GM12875 (cell line): ENCODE results near the gene LAMA1.
"Not testable (repeated sequence)": the region's sequence is repeated elsewhere in the genome, so short reads cannot be mapped to it uniquely, and the experiment has no call there.

ENCODE experiments used
- H3K4me3 ChIP-seq: one replicate; pipeline ENCODE4 v1.5.1; 2011; ENCODE audit warnings: low read depth, low read length, control low read depth
- TF ChIP-seq, protein P1 (sequence below): IDR thresholded peaks from 2 replicates; pipeline ENCODE4 v1.5.1; 2011; ENCODE audit warnings: low read depth, mild to moderate bottlenecking, control low read depth, inconsistent platforms, low read length, moderate library complexity, borderline replicate concordance; ENCODE audit not compliant: insufficient read depth

LAMA1 gene

DNA sequence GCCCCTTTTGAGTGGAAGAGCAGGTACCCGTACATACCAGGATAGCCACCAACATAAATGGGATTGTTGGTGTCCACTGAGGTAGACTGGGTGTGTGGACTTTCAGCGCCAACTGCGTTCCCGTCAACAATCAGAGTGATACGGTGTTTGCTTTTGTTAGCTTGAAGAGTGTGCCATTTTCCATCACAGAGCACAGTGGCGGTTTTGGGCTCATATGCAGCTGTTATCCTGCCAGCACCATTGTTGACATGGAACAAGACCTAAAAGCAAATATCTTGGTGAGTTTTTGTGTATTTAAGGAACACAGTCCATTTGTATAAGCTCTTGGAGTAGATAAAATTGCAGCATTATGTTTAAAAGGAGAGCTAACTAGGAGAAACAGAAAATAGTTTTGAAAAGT is 174.5 kb downstream of the LAMA1 start:
- H3K4me3 ChIP-seq: no peak overlapping the region
- TF ChIP-seq, protein P1, sequence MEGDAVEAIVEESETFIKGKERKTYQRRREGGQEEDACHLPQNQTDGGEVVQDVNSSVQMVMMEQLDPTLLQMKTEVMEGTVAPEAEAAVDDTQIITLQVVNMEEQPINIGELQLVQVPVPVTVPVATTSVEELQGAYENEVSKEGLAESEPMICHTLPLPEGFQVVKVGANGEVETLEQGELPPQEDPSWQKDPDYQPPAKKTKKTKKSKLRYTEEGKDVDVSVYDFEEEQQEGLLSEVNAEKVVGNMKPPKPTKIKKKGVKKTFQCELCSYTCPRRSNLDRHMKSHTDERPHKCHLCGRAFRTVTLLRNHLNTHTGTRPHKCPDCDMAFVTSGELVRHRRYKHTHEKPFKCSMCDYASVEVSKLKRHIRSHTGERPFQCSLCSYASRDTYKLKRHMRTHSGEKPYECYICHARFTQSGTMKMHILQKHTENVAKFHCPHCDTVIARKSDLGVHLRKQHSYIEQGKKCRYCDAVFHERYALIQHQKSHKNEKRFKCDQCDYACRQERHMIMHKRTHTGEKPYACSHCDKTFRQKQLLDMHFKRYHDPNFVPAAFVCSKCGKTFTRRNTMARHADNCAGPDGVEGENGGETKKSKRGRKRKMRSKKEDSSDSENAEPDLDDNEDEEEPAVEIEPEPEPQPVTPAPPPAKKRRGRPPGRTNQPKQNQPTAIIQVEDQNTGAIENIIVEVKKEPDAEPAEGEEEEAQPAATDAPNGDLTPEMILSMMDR: no peak

DNA sequence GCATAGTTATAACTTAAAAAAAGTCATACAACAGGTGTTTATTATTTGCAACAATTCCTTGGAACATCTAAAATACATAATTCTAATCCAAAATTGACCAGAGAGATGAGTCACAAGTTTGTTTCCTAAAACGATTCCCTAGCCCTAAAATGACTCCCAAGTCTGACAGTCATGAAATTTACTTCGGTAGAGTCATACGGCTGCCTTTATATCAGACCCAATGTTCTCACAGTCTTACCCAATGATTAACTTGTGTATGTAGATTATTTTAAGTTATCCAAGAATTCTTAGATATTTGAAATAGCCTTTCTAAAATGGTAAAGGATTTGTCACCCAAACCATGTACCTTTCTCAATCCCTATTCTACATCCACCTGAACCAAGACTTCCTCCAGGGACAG is 174.9 kb downstream of the LAMA1 start:
- no peak overlapping the region for H3K4me3 ChIP-seq
- TF ChIP-seq, protein P1: no peak

DNA sequence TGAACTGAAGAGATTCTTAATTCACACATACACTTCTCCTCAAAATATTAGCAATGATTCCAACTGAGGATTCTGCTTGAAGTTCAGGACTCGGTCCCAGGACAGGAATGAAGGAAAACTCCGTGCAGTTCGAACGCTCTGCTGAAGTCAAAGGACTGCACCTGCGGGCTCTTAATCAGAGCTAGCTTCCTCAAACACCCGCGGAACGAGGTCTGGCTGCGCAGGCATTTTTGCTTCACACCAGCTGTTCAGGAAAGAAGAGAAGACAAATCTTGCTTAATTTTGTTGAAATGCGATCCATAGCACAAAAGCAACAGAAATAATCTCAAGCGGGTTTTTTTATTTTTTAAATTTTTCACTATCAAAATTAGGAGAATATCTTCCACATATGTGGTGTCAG is 175.6 kb downstream of the LAMA1 start:
- TF ChIP-seq, protein P1: no peak

DNA sequence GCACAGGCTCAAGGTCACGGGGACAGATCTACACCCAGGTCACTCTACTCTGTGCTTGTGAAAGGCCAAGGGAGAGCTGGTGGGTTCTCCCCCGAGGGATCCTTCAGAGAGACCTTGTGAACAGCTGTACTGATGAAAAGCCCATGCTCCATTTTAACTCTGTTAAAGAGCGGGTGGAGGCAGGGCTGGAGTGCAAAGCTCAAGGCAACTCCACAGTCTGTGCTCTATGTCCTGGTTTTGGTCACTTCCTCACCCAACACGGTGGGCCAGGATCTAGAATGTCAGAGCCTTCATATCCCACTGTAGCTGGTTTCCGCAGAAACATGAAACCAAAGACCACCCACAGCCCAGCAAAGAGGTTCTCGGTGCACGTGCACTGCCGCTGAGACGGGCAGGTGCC is 177.1 kb downstream of the LAMA1 start:
- TF ChIP-seq, protein P1: no peak
- no peak overlapping the region for H3K4me3 ChIP-seq

More for the DNA sequence above, 175.6 kb downstream of the LAMA1 start:
- H3K4me3 ChIP-seq: no peak overlapping the region

DNA sequence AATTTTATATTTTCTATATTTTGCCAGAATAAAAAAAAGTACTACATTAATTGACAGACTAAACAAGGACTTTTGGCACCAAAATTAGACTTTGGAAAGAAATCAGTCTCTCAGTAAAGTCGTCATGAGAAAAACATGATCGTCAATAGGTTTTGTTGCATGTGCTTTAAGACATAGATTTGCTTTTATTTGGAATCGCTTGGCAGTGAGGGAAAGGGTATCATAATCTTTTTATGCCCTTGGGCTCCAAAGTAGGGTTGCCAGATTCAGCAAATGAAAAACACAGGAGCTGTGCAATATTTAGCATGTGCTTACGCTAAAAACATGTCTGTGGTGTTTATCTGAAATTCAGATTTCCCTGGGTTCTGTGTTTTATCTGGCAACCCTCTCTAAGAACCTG is 177.6 kb downstream of the LAMA1 start:
- TF ChIP-seq, protein P1: no peak
- H3K4me3 ChIP-seq: no peak overlapping the region

DNA sequence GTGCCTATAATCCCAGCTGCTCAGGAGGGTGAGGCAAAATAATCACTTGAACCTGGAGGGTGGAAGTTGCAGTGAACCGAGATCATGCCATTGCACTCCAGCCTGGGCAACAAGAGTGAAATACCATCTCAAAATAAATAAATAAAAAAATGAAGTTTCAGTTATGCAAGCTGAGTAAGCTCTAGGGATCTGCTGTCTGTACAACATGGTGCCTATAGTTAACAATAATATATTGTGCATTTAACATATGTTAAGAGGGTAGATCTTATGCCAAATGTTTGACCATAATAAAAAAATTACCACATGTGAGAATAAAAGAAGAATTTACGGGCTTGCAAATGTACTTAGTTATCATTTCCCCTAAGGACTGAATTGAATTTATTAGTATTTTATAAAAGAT is 179.2 kb downstream of the LAMA1 start:
- H3K4me3 ChIP-seq: not testable (repeated sequence)

DNA sequence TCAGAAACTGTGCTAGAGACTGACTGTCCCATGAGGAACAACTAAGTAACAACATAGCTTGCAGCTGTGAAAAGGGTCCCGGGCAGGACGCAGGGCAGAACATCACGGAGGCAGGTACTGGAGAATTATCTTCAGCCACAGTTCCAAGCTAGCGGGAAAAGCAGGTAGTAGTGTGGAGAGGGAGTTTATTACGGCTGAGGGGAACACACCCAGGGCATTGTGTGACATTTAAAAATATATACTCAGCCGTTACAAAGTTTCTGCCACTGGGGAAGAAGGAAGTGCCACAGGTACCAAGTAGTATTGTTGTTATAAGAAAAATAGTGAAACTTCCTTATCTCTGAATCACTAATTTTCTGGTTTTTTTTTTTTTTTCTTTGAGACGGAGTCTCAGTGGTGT is 179.6 kb downstream of the LAMA1 start:
- TF ChIP-seq, protein P1: no peak
- H3K4me3 ChIP-seq: no peak overlapping the region

DNA sequence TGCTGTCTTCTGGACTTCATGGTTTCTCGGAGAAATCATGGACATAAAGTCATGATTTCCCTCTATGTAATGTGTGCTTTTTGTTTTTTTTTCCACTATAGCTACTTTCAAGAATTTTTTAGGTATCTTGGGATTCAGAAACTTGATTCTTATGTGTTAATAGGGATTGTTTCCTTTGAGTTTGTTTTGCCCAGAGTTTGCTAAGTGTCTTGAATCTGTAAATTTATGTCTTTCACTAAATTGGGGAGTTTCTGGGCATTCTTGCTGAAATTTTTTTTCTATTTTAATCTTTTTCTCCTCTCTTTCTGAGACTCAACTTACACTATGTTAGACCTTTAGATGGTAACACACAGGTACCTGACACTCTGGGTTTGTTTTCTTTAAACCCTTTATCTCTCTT is 182.7 kb downstream of the LAMA1 start:
- TF ChIP-seq, protein P1: no peak
- H3K4me3 ChIP-seq: no peak overlapping the region
